ENCODE data around the gene DUSP12. TPM values are rescaled to one million over a fixed set of nuclear protein-coding genes. Genes with fewer than 3 reads are reported as not detected.

The DUSP12 gene
- total RNA-seq, 2 experiments from 2014 or later = 38.8 to 39.1 TPM

DNA sequence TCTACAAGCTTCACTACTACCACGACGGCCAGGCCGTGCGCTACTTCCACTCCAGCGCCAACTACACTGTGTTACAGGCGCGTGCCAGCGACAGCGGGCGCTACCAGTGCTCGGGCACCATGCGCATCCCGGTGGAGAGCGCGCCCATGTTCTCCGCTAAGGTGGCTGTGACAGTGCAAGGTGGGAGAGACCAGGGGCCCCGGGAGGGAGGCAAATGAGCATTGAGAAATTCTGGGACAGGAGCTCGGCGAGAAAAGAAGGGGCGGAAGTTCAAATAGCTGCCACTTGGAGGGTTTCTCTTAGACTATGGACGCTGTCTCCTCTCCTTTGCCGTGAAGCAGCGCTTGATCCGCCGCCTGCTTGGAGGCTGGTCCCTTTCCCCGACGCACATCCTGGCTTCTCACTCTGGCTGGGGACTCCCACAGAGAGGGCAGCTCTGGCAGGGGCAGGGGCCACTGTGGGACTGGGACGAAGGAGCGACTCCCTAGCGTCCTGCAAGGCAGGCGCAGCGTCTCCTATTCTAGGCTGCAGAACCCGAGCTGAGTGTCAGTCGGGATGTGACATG lies 23.6 kb upstream of the DUSP12 start:
- ChIA-PET CTCF (interaction anchor here (0.8 to 1.8 kb wide), 7 partner anchors 10 to 326 kb away, joined by 3 to 7 read pairs (median 5); no protein-coding TSS in a partner anchor), POLR2A (no interaction called here)

DNA sequence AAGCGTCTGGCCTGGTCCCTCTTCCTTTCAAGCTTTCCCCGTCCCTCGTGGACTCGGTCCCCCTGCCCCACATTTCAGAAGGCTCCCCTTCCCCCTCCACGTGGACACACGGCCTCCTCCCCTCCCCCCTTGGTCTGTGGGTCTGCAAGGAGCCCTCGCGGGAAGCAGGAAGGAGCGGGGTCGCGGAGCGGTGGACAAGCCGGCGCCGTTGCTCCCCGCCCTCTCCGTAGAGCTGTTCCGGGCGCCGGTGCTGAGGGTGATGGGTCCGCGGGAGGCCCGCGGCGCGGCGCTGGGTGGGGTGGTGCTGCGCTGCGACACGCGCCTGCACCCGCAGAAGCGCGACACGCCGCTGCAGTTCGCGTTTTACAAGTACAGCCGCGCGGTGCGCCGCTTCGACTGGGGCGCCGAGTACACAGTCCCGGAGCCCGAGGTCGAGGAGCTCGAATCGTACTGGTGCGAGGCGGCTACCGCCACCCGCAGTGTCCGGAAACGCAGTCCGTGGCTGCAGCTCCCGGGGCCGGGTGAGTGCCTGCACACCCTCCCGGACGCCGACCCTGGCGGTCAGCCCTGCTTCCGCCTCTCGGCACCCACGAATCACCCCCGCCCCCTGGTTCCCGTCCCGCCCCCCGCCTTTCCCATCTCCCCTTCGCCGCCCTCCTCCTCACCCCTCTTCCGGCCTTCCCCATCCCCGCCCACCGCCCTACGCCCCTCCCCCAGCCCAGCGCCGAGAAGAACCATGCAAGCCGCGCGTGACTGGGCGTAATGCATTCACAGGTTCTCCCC lies 22.9 kb upstream of the DUSP12 start:
- CTCF ChIA-PET = interaction anchor here (0.6 to 1.8 kb wide), 7 partner anchors 9 to 327 kb away, joined by 3 to 7 read pairs (median 3); no protein-coding TSS in a partner anchor
- POLR2A ChIA-PET = interaction anchor here (0.7 to 1.6 kb wide), 3 partner anchors 11 to 23 kb away, joined by 3 read pairs; partner anchors contain the start of gene DUSP12

DNA sequence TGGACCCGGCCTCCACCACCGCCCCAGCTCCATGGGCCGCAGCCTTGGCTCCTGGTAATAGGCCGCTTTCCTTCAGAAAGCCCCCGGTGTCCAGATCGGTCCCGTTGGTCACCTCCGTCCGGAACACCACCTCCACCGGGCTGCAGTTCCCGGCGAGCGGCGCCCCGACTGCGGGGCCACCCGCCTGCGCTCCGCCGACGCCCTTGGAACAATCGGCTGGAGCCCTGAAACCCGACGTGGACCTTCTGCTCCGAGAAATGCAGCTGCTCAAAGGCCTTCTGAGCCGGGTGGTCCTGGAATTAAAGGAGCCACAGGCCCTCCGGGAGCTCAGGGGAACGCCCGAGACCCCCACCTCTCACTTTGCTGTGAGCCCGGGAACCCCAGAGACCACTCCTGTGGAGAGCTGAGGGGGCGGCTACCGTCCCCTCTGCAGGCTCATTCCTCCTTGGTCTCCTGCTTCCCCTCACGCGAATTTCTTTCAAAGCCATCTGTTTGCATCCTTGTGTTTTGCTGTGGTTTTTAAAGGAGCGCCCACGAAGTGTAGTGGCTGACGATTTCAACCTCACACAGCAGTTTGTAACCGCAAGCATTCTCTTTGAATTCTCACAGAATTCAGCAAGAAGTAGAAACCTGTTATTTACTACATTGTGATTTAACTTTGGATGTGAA lies 22.2 kb upstream of the DUSP12 start:
- CTCF ChIA-PET = interaction anchor here (1.4 to 1.8 kb wide), 2 partner anchors 13 to 22 kb away, joined by 3 to 7 read pairs; no protein-coding TSS in a partner anchor
- POLR2A ChIA-PET = interaction anchor here (0.7 to 1.6 kb wide), 3 partner anchors 10 to 22 kb away, joined by 3 read pairs; partner anchors contain the start of gene DUSP12

DNA sequence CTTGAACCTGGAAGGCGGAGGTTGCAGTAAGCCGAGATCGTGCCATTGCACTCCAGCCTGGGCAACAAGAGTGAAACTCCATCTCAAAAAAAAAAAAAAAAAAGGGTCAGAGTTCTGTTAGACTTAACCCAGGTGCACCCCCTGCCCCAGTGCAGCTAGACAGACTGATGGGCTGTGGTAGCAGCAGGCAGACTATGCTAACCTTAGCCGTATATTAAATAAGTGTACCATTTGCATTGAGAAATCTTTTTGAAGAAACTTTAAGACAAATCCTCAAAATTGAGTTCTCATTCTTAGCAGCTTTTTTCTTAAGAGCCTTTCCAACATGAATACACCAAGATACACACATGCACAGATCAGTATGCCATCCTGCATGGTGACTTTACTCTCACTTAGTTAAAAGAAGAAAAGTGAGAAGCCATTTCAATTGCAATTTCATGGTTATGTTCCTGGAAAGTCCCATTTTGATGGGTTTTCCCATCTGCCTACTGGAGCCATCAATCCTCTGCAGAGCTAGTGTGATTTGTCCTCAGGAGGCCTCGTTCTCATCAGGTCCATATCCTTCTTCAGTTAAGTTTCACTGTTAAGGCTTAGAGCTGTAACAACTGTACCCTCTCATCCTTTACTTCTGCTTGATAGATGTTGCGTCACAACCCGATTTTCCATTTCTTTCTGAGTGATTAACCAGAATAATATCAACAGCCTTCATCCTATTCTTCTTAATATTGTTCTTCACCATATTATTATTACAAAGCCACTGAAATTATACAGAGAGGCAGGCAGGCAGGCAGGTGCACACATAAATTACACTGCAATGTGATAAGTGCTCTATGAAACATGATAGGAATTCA lies 21.0 kb upstream of the DUSP12 start:
- ChIA-PET CTCF (interaction anchor here (1.4 to 3.2 kb wide), 2 partner anchors 8 to 11 kb away, joined by 3 to 13 read pairs; no protein-coding TSS in a partner anchor), POLR2A (interaction anchor here (1.6 kb wide), 1 partner anchor 9 kb away, joined by 3 read pairs; no protein-coding TSS in a partner anchor)

DNA sequence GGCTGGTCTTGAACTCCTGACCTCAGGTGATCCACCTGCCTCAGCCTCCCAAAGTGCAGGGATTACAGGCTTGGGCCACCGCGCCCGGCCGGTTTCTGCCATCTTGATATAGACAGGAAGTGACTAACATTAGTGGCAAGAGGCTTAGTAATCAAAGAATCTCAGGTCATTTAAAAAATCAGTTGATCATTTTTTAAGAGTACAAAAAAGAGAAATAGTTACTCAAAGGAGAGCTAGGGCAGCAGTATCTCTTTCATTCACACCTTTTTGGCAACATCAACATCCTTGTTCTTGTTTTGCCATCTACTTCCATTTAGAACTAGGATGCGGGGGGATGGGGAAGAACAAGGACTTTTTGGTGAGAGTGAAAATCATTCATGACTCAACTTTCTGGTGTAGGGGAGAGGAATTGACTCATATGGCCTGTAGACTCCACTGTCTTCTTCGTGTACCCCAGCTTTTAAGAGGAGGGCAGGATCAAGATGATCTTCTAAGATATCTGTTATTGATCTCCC lies 19.5 kb upstream of the DUSP12 start:
- ChIA-PET POLR2A (no interaction called here), CTCF (interaction anchor here (1.0 to 3.2 kb wide), 3 partner anchors 9 to 11 kb away, joined by 3 to 13 read pairs (median 9); no protein-coding TSS in a partner anchor)

DNA sequence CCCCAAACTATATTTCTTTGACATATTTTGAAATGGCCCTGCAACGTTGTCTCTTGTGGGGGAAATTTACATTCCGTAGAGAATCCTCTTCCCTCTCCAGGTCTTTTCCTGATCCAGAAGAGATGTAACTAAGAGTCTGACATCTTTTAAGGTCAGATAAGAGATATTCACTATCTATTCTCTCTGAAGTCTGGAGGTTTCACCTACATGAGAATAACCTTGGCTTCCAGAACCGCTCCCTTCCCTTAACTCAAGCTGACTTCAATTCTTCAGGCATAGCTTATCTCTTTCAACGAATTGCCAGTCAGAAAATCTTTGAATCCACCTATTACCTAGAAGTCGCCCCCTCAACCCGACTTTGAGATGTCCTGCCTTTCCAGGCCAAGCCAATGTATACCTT lies 18.3 kb upstream of the DUSP12 start:
- CTCF ChIA-PET = no interaction called here
- POLR2A ChIA-PET = no interaction called here

DNA sequence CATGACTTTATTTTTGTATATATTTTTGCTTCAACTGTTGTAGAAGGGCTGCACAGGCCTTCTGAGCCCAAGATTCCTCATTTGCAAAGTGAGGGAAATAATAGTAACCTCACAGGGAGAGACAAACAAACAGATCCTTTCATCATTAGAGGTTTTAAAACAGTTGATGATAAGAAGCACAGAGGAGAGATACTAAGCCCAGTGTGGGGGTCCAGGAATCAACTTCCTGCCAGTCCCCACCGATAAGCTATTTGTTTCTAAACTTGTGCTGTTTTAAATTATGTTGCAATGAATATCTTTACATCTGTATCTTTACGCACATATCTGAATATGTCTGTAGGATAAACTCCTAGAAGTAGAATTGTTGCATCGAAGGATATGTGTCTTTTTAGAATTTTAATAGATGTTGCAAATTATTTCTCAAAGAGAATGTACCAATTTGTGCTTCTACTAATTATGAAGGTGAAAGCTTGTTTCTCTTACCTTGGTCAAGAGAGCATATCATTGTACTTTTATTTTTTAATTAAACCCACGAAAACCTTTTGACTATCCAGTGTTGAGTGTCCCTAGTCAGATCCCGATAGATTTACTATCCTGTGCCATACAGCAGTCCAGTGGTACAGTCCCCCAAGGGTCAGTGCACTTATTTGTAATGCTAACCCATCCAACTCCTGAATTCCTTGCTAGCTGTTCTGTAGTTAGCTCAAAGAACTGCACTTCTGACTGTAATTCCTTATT lies 17.4 kb upstream of the DUSP12 start:
- CTCF ChIA-PET = interaction anchor here (1.1 kb wide), 1 partner anchor 10 kb away, joined by 3 read pairs; no protein-coding TSS in a partner anchor

DNA sequence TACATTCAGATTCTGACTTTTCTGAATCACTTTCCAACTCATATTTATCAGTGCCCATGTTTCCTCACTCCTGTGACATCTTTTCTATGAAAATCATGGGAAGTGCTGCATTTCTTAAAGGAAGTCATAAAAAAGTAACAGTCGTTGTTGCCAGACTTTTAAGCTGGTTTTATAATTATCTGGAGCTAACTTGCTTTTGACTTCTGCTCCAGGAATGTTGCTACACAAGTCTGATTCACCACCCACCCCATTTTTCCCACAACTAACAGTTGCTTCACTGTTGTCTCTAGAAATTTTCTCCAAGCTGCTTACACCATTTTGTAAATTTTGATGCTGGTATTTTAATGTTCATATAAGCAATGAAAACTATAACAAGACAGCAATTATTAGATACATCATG lies 16.1 kb upstream of the DUSP12 start:
- CTCF ChIA-PET = interaction anchor here (1.1 kb wide), 1 partner anchor 8 kb away, joined by 3 read pairs; no protein-coding TSS in a partner anchor

More for the DNA sequence above, 17.4 kb upstream of the DUSP12 start:
- POLR2A ChIA-PET = no interaction called here

DNA sequence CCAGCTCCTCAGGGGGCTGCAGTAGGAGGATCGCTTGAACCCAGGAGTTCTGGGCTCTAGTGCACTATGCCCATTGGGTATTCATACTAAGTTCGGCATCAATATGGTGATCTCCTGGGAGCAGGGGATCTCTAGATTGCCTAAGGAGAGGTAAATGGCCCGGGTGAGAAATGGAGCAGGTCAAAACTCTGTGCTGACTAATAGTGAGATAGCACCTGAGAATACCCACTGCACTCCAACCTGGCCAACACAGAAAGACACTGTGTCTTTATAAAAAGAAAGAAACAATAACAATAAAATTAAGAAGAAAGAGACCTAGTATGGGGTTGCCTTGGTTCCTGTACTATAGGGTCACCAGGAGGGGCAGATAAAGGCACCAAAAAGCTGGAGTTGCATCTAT lies 13.7 kb upstream of the DUSP12 start:
- POLR2A ChIA-PET = no interaction called here

More for the DNA sequence above, 16.1 kb upstream of the DUSP12 start:
- POLR2A ChIA-PET = no interaction called here

DNA sequence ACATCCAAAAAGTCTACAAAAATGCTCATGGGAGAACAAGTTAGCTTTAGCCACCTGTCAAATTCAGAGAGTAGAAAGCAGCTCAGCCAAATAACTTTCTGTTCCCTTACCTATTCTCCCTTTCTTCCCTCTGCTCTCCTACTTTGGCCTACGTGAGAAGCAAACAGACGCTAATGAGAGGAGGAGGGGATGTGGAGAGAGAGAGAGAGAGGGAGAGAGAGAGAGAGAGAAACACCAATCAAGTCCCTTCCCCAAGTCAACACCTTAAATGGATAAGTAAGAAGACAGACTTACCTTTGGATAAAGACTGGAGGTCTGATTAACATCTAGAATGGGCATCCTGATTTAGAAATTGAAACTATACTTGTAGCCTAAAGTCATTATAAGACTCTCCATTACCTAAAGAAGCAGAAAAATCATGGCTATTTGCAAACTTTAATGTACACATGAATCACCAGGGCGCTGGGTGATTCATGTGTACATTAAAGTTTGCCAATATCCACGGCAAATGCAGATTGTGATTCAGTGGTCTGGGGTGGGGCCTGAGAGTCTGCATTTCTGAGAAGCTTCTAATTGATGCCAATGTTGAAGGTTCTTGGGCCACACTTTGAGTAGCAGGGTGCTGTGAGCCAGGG lies 13.1 kb upstream of the DUSP12 start:
- POLR2A ChIA-PET = no interaction called here
- CTCF ChIA-PET = interaction anchor here (1.4 kb wide), 1 partner anchor 11 kb away, joined by 5 read pairs; no protein-coding TSS in a partner anchor

More for the DNA sequence above, 13.7 kb upstream of the DUSP12 start:
- CTCF ChIA-PET = interaction anchor here (1.4 kb wide), 1 partner anchor 10 kb away, joined by 5 read pairs; no protein-coding TSS in a partner anchor

DNA sequence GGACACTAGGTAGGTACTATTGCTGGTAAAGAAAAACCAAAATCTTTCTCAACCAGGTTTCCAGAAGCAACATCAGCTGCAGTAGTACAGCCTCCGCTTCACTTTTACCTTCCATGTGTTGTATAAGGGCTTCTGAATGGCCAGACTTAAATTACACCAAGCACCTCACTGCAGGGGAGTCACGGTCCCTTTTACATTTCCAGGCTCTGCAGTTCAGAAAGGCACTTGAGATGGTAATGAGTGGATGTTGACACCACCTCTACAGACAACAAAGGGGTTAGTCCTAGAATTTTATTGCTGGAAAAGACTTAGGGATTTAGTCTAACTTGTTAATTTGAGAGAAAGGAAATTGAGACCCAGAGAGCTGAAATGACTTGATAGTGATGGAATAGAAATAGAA lies 12.0 kb upstream of the DUSP12 start:
- CTCF ChIA-PET = interaction anchor here (0.7 to 2.3 kb wide), 7 partner anchors 12 to 820 kb away, joined by 3 to 8 read pairs (median 5); no protein-coding TSS in a partner anchor
- POLR2A ChIA-PET = interaction anchor here (0.7 to 1.1 kb wide), 2 partner anchors 10 kb away, joined by 3 to 4 read pairs; no protein-coding TSS in a partner anchor

DNA sequence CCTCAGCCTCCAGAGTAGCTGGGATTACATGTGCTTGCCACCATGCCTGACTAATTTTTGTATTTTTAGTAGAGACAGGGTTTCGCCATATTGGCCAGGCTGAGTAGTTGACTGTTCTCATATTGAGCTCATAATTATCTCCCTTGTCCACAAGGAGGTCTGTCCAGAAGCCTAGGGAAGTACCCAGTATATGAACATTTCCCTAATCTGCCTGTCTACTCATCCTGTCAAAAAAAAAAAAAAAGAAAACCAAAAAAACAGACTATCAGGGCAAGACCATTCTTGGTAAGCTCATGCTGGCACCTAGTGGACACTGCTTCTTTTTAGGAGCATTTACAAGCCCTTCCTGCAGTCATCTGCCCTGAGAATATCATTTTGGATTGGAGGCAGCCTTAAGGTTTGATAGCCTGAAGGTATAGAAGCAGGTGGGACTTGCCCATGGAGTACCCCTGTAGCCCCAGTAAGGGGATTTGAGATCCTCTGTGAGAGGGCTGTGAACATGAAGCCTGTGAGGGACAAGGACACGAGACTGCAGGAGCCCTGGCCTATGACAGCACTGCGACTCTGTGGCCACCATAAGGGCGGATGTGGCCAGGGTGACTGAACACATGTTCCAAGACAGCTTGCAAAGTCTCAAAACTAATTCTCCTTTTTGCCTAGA lies 10.8 kb upstream of the DUSP12 start:
- CTCF ChIA-PET = interaction anchor here (0.7 to 2.3 kb wide), 8 partner anchors 9 to 335 kb away, joined by 3 to 13 read pairs (median 4); partner anchors contain the start of gene FCRLA
- POLR2A ChIA-PET = no interaction called here

DNA sequence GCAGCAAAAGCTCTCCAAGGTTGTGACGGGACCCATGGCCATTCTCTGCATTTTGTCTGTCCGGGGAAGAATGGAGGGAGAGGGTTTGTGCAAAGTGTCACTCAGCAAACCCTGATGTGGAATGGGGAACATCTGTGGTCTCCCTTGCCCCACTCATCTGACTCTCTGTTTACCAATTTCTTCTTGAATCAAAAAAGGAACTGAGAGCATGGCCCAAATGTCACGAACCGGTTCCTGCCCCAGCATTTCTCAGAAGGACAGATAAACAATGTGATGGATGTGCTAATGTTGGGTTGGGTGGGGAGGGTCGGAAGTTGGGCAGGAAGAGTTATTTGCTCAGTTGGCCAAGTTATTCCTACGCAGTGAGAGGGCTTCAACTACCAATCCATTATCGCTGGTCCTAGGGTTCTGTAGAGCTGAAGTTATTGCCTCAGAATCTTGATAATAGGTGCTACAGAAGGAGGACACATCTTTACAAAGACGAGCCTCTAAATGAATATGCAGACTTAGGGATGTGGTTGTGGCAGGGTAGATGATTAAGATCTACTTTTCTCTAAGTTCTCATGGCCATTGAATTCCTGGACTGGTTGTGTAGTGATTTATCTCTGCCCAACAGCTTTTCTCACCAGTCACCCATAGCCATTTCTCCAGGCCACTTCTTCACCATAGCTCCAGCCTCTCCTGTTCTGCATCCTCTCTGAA lies 9.6 kb upstream of the DUSP12 start:
- POLR2A ChIA-PET = interaction anchor here (1.1 kb wide), 1 partner anchor 13 kb away, joined by 3 read pairs; no protein-coding TSS in a partner anchor
- CTCF ChIA-PET = interaction anchor here (0.8 to 2.3 kb wide), 6 partner anchors 11 to 253 kb away, joined by 3 to 13 read pairs (median 5); partner anchors contain the start of gene FCRLA

DNA sequence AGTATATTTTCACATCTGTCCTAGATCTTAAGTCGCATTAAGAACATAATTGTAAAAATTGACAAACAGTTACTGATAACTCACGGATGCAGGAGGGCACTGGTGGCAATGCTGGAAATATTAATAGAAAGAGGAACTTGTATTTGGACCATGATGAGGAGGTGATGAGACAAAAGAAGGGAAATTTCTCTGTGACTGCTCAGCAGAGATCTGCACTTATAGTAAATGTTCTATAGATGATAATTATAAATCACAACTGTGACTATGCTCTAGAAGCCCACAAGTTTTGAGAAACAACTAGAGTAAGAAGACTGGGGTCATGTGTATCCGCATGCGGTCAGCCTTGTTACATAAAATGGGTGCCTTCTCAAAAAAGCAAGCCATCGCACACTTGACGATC lies 8.7 kb upstream of the DUSP12 start:
- CTCF ChIA-PET = interaction anchor here (0.7 to 1.4 kb wide), 11 partner anchors 9 to 258 kb away, joined by 3 to 9 read pairs (median 3); partner anchors contain the start of gene DUSP12
- POLR2A ChIA-PET = no interaction called here

DNA sequence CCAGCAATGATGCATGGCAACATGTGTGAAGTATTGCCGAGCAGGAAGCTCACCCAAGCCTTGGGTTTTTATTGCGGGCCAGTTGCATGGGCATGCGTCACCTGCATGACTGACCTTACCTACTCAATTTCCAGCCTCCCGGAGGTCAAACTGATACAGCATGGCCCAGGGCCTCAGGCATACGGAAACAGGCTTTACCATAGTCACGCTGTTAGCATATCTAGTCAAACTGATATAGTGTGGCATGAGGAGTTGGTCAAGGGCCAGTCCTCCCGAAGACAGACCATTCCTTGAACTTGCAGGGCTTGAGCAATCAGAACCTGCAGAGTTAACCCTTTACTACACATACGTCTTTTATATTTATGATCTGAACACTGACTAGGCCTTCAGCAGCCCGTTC lies 6.4 kb upstream of the DUSP12 start:
- CTCF ChIA-PET = interaction anchor here (1.0 to 2.4 kb wide), 2 partner anchors 211 to 256 kb away, joined by 3 to 6 read pairs; no protein-coding TSS in a partner anchor
- POLR2A ChIA-PET = no interaction called here

DNA sequence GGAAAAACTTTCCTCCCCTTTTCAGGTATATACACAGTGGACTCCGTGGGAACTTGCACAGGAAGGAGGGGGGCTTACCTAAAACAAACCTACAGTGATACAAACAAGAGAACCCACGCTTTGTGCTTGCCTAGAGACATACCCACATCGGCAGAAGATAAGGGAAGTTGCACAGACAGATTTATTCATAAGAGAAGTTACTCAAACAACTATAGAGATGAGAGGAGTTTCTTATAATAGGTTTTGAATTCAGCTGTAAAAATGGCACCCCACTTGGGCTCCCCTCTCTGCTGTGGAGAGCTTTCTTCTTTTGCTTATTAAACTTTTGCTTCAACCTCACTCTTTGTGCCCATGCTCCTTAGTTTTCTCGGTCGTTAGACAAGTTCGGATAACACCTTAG lies 1.8 kb upstream of the DUSP12 start:
- POLR2A ChIA-PET = interaction anchor here (0.6 kb wide), 1 partner anchor 10 kb away, joined by 4 read pairs; no protein-coding TSS in a partner anchor
- CTCF ChIA-PET = interaction anchor here (1.6 kb wide), 1 partner anchor 17 kb away, joined by 3 read pairs; no protein-coding TSS in a partner anchor
